GM12878 (cell line): ENCODE measurements around the gene DNMT3A.

Experiments used
- BCL11A ChIP-seq: IDR thresholded peaks from 2 replicates; pipeline ENCODE4 v1.6.1; 2011; ENCODE audit warnings: low read depth, low read length
- EP300 ChIP-seq, 2 experiments: fragments of 150-350 bp in 1 of 2; IDR thresholded peaks; 2 replicates each; pipeline ENCODE4 v1.6.1; 2011 to 2012; ENCODE audit warnings: low read depth in 2 of 2, low read length in 2 of 2, borderline replicate concordance in 1 of 2, improper control_type of control experiment in 1 of 2, inconsistent platforms in 1 of 2; ENCODE audit not compliant: control insufficient read depth in 1 of 2
- FOXM1 ChIP-seq: IDR thresholded peaks from 2 replicates; pipeline ENCODE4 v1.6.1; 2012; ENCODE audit warnings: low read depth, mild to moderate bottlenecking, inconsistent platforms, low read length, moderate library complexity
- GABPA ChIP-seq: IDR thresholded peaks from 2 replicates; pipeline ENCODE4 v1.6.1; 2014; ENCODE audit warnings: antibody characterized with exemption, low read depth, mild to moderate bottlenecking, inconsistent platforms
- HDAC6 ChIP-seq: fragments of 200-600 bp; sonication (generic); IDR thresholded peaks from one replicate; pipeline ENCODE4 v1.8.0; 2017; ENCODE audit warnings: antibody characterized with exemption; ENCODE audit not compliant: unreplicated experiment
- POLR2AphosphoS2 ChIP-seq: IDR thresholded peaks from 2 replicates; pipeline ENCODE4 v1.6.1; 2011; ENCODE audit warnings: low read depth, mild to moderate bottlenecking, low read length, improper control_type of control experiment, moderate library complexity
- SIN3A ChIP-seq: IDR thresholded peaks from 2 replicates; pipeline ENCODE4 v1.6.1; 2012; ENCODE audit warnings: low read depth, low read length, improper control_type of control experiment
- SMC3 ChIP-seq: IDR thresholded peaks from 2 replicates; pipeline ENCODE4 v1.6.1; 2011; ENCODE audit warnings: low read length, improper control_type of control experiment, borderline replicate concordance
- SRF ChIP-seq, 2 experiments: IDR thresholded peaks; 2 replicates each; pipeline ENCODE4 v1.6.1; 2011; ENCODE audit warnings: low read depth in 2 of 2, low read length in 2 of 2, mild to moderate bottlenecking in 1 of 2, moderate library complexity in 1 of 2
- TF ChIP-seq, protein P1 (sequence below): IDR thresholded peaks from 2 replicates; pipeline ENCODE4 v1.6.1; 2012; ENCODE audit warnings: mild to moderate bottlenecking, low read depth, low read length
- TF ChIP-seq, protein P2 (sequence below), 3 experiments: IDR thresholded peaks in 2 of 3; conservative IDR thresholded peaks in 1 of 3; 2 replicates each; pipeline ENCODE4 v1.5.1; 2011; ENCODE audit warnings: low read depth in 3 of 3, low read length in 3 of 3, mild to moderate bottlenecking in 3 of 3, control low read depth in 2 of 3, moderate library complexity in 2 of 3, inconsistent platforms in 1 of 3, mixed read lengths in 1 of 3; ENCODE audit not compliant: control insufficient read depth in 2 of 3, insufficient read depth in 1 of 3; ENCODE audit errors: extremely low read depth in 1 of 3
- TF ChIP-seq, protein P3 (sequence below): fragments of 450-650 bp; IDR thresholded peaks from 2 replicates; pipeline ENCODE4 v1.6.1; 2016; ENCODE audit warnings: mild to moderate bottlenecking
- TF ChIP-seq, protein P4 (sequence below): IDR thresholded peaks from 2 replicates; pipeline ENCODE4 v1.6.1; 2012; ENCODE audit warnings: low read depth, low read length, improper control_type of control experiment

DNA sequence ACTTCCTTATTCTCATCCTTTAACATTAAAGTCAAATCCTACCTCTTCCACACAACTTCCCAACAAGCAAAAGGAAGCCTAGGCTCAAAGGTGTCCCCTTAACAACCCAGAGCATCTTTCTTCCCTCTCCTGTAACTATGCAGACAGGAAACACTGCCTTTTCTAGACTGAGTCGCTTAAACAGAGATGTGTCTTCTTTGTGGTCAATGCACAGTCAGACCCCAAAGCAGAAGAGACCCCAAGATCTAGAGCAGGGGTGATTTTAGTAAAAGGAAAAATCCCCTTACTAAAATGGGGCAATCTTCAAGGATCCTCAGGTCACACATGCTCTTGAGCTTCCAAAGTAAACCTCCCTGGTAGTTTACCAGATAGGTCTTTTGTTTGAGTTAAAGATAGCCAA, 86.8 kb downstream of the DNMT3A start:
- TF ChIP-seq, protein P1, sequence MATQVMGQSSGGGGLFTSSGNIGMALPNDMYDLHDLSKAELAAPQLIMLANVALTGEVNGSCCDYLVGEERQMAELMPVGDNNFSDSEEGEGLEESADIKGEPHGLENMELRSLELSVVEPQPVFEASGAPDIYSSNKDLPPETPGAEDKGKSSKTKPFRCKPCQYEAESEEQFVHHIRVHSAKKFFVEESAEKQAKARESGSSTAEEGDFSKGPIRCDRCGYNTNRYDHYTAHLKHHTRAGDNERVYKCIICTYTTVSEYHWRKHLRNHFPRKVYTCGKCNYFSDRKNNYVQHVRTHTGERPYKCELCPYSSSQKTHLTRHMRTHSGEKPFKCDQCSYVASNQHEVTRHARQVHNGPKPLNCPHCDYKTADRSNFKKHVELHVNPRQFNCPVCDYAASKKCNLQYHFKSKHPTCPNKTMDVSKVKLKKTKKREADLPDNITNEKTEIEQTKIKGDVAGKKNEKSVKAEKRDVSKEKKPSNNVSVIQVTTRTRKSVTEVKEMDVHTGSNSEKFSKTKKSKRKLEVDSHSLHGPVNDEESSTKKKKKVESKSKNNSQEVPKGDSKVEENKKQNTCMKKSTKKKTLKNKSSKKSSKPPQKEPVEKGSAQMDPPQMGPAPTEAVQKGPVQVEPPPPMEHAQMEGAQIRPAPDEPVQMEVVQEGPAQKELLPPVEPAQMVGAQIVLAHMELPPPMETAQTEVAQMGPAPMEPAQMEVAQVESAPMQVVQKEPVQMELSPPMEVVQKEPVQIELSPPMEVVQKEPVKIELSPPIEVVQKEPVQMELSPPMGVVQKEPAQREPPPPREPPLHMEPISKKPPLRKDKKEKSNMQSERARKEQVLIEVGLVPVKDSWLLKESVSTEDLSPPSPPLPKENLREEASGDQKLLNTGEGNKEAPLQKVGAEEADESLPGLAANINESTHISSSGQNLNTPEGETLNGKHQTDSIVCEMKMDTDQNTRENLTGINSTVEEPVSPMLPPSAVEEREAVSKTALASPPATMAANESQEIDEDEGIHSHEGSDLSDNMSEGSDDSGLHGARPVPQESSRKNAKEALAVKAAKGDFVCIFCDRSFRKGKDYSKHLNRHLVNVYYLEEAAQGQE, result no peak
- TF ChIP-seq, protein P2, sequence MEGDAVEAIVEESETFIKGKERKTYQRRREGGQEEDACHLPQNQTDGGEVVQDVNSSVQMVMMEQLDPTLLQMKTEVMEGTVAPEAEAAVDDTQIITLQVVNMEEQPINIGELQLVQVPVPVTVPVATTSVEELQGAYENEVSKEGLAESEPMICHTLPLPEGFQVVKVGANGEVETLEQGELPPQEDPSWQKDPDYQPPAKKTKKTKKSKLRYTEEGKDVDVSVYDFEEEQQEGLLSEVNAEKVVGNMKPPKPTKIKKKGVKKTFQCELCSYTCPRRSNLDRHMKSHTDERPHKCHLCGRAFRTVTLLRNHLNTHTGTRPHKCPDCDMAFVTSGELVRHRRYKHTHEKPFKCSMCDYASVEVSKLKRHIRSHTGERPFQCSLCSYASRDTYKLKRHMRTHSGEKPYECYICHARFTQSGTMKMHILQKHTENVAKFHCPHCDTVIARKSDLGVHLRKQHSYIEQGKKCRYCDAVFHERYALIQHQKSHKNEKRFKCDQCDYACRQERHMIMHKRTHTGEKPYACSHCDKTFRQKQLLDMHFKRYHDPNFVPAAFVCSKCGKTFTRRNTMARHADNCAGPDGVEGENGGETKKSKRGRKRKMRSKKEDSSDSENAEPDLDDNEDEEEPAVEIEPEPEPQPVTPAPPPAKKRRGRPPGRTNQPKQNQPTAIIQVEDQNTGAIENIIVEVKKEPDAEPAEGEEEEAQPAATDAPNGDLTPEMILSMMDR (IDR thresholded peaks at IDR 0.05 in 2 of 3, conservative IDR thresholded peaks at IDR 0.05 in 1 of 3; ENCODE audit: control insufficient read depth in 2 of 3, extremely low read depth in 1 of 3, insufficient read depth in 1 of 3, low read depth in 3 of 3, low read length in 3 of 3), result no peak
- TF ChIP-seq, protein P3, sequence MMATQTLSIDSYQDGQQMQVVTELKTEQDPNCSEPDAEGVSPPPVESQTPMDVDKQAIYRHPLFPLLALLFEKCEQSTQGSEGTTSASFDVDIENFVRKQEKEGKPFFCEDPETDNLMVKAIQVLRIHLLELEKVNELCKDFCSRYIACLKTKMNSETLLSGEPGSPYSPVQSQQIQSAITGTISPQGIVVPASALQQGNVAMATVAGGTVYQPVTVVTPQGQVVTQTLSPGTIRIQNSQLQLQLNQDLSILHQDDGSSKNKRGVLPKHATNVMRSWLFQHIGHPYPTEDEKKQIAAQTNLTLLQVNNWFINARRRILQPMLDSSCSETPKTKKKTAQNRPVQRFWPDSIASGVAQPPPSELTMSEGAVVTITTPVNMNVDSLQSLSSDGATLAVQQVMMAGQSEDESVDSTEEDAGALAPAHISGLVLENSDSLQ, result no peak
- TF ChIP-seq BCL11A (no peak), FOXM1 (no peak), SIN3A (no peak), SRF (IDR thresholded peaks at IDR 0.05; ENCODE audit: low read depth in 2 of 2, low read length in 2 of 2) (0 out of 4 replicates have a peak, but pooled peaks of 1 of the 2 experiments have one; percentile 23), GABPA (no peak), HDAC6 (no peak), POLR2AphosphoS2 (no peak), EP300 (IDR thresholded peaks at IDR 0.05; ENCODE audit: borderline replicate concordance in 1 of 2, control insufficient read depth in 1 of 2, low read depth in 2 of 2, low read length in 2 of 2) (no peak), SMC3 (no peak)
- TF ChIP-seq, protein P4, sequence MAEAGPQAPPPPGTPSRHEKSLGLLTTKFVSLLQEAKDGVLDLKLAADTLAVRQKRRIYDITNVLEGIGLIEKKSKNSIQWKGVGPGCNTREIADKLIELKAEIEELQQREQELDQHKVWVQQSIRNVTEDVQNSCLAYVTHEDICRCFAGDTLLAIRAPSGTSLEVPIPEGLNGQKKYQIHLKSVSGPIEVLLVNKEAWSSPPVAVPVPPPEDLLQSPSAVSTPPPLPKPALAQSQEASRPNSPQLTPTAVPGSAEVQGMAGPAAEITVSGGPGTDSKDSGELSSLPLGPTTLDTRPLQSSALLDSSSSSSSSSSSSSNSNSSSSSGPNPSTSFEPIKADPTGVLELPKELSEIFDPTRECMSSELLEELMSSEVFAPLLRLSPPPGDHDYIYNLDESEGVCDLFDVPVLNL, result no peak
